AG09319 (cell line): Measurements from ENCODE around the gene SCAP.

Experiments used
- DNase-seq: peaks from one replicate; pipeline ENCODE4 v3.0.0-alpha.2; 2010; ENCODE audit warnings: low read depth; ENCODE audit errors: extremely low read depth
- CTCF ChIP-seq: IDR thresholded peaks from 2 replicates; pipeline ENCODE4 v1.5.1; 2011; ENCODE audit warnings: low read depth, mild to moderate bottlenecking, inconsistent platforms, low read length, moderate library complexity

SCAP gene

GRCh38 chr3:47421741-47422649 is 53.7 kb downstream of the SCAP start:
- DNase-seq = no peak
- peak; percentile 23 for TF ChIP-seq CTCF

- DNase-seq = peak; percentile 62
- TF ChIP-seq CTCF = peak; percentile 96
Observed at GRCh38 chr3:47420511-47421484, 54.9 kb downstream of the SCAP start.

- no peak for TF ChIP-seq CTCF
- DNase-seq = no peak
Observed at GRCh38 chr3:47420044-47420430, 55.7 kb downstream of the SCAP start.

DNA sequence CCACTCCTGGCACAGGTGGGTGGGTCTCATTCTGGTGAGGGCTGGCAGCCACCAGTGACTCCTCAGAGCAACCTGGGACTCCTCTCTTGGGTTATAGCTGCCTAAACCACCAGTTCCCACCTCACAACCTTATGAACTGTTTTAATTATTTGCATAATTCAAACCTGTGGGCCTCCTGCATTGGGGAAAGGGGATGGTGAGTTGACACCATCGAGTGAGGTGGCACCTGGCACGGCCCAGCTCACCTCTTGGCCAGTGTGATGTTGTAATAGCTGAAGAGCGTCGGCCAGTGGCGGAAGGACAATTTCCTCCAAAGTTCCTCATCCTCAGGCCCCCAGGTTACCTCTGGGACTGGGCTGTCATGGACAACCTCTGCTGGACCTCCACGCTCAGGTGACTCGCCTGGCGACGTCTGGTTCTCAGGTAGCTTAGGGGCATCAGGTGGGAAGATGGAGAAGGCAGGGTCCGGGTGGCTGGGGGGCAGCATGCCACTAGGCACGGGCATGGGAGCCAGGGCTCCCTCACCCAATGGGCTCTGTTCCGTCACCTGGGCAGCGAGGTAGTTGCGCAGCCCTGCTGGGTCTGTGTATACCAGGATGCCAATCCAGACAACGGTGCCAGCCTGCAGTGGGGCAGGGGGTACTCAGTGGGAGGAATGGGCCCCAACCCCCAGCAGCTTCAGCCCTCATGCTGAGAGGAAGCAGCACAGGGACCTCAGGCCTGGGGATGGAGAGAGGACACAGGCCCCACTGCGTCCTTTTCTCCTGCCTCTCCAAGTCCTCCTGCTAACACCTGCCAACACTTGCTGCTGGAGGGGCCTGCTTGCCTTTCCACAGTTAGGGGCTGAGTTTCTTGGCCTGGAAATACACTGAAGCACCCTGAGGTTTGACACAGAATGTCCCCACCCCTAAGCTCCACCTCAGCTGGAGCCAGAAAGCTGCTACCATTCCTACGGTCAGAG is 56.4 kb downstream of the SCAP start:
- TF ChIP-seq CTCF = no peak

GRCh38 chr3:47418167-47419082 is 57.3 kb downstream of the SCAP start:
- DNase-seq = no peak
- TF ChIP-seq CTCF = no peak

More for the DNA sequence above, 56.4 kb downstream of the SCAP start:
- no peak for DNase-seq

DNA sequence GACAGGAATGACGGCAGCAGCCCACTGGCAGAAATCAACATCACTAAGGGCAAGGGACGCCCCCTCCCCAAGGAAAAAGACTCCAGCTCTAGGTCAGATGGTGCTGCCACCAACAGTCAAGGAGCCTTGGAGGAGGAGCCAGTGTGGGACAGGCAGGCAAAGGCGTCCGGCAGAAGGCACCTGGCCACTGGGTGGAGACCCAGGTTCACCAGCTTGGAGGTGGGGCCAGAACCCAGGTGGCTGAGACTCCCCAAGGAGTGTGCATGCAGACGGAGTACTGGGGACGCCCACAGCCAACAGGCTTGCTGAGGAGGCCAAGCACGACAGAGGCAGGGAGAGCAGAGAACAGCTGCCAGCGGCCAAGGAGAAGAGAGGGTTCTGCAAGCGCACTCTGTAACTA is 59.7 kb downstream of the SCAP start:
- DNase-seq = no peak
- no peak for TF ChIP-seq CTCF
